Measurements from ENCODE around the gene TASOR.

Gene TASOR

GRCh38 chr3:56688191-56688590 is 5.1 kb upstream of the TASOR start:
- no peak for DNase-seq (ENCODE audit: low read depth)

- DNase-seq (ENCODE audit: low read depth), result no peak
Observed at GRCh38 chr3:56684029-56684428, 964 bp upstream of the TASOR start.

GRCh38 chr3:56682462-56683121 is 473 bp downstream of the TASOR start:
- peak; percentile 20 for DNase-seq (ENCODE audit: low read depth)

- DNase-seq (ENCODE audit: low read depth), result no peak
Observed at GRCh38 chr3:56681984-56682461, 1.0 kb downstream of the TASOR start.

- DNase-seq (ENCODE audit: low read depth), result no peak
Observed at GRCh38 chr3:56680054-56680580, 2.9 kb downstream of the TASOR start.

- DNase-seq (ENCODE audit: low read depth), result no peak
Observed at GRCh38 chr3:56677286-56677685, 5.8 kb downstream of the TASOR start.

GRCh38 chr3:56673781-56674457 is 9.1 kb downstream of the TASOR start:
- DNase-seq (ENCODE audit: low read depth), result no peak

- DNase-seq (ENCODE audit: low read depth), result no peak
Observed at GRCh38 chr3:56667973-56668579, 15.0 kb downstream of the TASOR start.

- no peak for DNase-seq (ENCODE audit: low read depth)
Observed at GRCh38 chr3:56664823-56665222, 18.2 kb downstream of the TASOR start.

GRCh38 chr3:56655709-56656108 is 27.4 kb downstream of the TASOR start:
- no peak for DNase-seq (ENCODE audit: low read depth)

GRCh38 chr3:56654460-56654859 is 28.6 kb downstream of the TASOR start:
- no peak for DNase-seq (ENCODE audit: low read depth)

- no peak for DNase-seq (ENCODE audit: low read depth)
Observed at GRCh38 chr3:56645407-56645806, 37.7 kb downstream of the TASOR start.

- no peak for DNase-seq (ENCODE audit: low read depth)
Observed at GRCh38 chr3:56633602-56634535, 49.2 kb downstream of the TASOR start.
